ENCODE data around the gene C1orf232.

The C1orf232 gene

GRCh38 chr1:26156285-26157038 is 12.3 kb downstream of the C1orf232 start:
- no peak for DNase-seq (ENCODE audit: low read depth)

DNA sequence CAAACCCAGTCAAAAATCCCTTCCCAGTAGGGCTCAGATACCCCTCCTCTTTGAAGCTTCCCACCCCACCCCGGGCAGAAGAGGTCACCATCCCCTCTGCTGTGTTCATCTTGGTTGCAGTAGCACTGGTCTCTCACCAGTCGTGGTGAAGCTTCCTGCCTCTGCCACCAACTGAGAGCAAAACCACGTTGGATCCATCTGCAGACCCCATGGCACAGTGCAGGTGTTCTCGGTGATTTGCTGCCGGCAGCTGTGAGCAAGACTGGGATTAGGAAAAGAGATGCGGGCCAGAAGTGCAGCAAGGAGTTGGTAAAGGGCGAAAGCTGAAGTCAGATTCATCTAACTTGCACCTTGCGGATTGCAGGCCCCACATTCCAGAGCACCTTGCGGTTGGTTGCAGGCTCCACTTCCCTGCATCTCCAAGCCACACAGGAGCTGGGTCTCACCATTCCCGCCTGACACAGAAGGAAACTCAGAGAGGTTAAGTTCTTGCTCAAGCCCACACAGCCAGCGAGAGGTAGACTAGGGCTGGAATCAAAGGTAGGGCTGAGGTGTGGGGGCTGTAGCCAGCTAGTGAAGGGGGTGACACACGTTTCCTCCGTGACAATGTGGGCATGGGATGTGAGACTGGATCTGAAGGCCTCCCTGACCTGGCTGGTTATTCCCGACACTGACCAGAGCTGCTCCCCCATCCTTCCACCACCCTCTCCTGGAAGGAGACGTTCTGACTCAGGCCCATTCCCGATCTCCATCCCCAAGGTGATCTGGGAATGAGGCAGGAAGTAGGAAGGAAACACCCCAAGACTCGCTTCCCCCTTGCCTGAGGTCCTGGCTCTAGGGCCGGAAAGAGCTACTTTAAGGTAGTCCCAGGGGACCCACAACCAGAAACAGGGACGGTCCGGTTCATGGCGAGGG is 13.1 kb downstream of the C1orf232 start:
- DNase-seq (ENCODE audit: low read depth), result no peak

DNA sequence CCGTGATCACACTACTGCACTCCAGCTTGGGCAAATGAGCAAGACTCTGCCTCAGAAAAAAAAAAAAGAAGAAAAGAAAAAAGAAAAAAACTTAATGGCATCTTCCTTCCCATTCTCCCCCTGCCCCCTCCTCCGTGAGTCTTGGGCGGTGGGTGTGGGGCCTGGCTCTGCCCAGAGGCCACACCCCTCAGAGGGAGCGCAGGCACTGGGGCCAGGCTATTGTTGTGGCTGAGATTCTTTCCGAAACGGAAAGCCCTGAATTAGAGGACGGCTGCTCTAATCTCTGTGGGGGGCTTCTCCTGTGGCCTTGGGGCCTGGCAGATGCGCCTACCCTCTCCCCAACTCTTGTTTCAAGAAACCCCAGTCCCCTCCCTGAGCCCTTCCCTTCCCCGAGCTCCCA is 14.0 kb downstream of the C1orf232 start:
- DNase-seq (ENCODE audit: low read depth), result no peak

- DNase-seq (ENCODE audit: low read depth), result no peak
Observed at GRCh38 chr1:26153966-26154532, 14.7 kb downstream of the C1orf232 start.

GRCh38 chr1:26148887-26149286 is 19.9 kb downstream of the C1orf232 start:
- DNase-seq (ENCODE audit: low read depth), result no peak

- DNase-seq (ENCODE audit: low read depth), result no peak
Observed at GRCh38 chr1:26145960-26146294, 22.8 kb downstream of the C1orf232 start.

- peak; percentile 54 for DNase-seq (ENCODE audit: low read depth)
Observed at GRCh38 chr1:26145041-26145959, 23.5 kb downstream of the C1orf232 start.

- no peak for DNase-seq (ENCODE audit: low read depth)
Observed at GRCh38 chr1:26142159-26142558, 26.6 kb downstream of the C1orf232 start.

DNA sequence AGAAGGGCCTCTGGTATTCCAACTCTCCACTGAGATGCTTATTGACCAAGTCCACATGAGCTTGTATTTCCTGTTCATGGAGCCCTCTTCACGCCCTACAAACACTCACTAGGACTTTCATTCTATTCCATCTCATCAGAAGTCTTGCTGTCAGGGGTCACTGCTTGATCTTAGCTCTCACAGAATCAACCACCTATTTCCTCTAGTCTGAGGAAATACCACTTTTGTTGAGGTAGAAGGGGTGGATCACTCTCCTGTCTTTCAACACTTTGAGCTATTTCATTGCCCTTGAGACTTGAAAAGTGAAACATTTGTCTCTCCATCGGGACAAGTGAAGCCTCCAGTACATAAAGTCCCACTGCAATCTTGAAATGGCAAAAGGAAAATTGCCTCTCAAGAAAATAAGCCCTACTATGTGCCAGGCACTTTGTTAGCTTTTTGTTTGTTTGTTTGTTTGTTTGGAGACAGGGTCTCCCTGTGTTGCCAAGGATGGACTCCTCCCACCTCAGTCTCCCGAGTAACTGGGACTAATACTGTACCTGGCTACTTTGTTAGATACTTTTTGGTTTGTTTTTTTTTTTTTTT is 29.7 kb downstream of the C1orf232 start:
- no peak for DNase-seq (ENCODE audit: low read depth)

DNA sequence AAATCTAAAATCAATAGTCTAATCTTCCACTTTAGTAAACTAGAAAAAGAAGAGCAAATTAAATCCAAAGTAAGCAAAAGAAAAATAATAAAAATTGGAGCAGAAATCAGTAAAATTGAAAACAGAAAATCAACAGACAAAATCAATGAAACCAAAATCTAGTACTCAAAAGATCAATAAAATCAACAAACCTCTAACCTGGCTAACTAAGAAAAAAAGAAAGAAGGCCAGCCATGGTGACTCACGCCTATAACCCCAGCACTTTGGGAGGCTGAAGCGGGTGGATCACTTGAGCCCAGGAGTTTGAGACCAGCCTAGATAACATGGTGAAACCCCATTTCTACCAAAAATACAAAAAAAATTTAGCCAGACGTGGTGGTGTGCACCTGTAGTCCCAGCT is 34.3 kb downstream of the C1orf232 start:
- DNase-seq (ENCODE audit: low read depth), result no peak

DNA sequence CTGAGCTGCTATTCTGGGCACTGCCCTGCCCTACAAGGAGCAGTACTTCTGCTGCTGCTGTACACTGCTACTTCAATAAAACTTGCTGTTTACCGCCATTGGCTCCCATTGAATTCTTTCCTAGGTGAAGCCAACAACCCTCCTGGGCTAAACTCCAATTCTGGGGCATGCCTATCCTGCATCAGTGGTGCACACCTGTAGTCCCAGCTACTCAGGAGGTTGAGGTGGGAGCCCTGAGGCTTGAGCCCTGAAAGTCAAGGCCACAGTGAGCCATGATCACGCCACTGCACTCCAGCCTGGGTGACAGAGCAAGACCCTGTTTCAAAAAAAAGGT is 36.0 kb downstream of the C1orf232 start:
- no peak for DNase-seq (ENCODE audit: low read depth)

DNA sequence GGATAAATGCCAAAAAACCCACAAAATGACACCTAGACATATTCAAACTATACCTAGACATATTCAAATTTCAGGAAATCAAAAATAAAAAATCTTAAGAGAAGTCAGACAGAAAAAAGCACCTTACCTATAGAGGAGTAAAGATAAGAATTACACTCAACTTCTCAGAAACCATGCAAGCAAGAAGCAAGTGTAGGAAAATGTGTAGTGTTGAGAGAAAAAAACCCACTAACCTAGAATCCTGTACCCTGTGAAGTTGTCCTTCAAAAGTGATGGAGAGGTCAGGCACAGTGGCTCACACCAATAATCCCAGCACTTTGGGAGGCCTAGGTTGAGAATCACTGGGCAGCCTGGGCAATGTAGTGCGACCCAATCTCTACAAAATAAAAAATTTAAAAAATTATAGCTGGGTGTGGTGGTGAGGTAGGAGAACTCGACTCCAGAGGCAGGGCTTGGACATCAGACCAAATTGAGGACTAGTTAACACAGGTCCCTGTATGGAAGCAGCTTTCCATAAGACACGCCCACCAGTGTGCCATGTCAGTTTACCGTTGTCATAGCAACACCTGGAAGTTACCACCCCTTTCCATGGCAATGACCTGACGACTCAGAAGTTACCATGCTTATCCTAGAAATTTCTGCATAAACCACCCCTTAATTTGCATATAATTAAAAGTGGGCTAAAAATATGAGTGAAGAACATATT is 36.5 kb downstream of the C1orf232 start:
- no peak for DNase-seq (ENCODE audit: low read depth)

DNA sequence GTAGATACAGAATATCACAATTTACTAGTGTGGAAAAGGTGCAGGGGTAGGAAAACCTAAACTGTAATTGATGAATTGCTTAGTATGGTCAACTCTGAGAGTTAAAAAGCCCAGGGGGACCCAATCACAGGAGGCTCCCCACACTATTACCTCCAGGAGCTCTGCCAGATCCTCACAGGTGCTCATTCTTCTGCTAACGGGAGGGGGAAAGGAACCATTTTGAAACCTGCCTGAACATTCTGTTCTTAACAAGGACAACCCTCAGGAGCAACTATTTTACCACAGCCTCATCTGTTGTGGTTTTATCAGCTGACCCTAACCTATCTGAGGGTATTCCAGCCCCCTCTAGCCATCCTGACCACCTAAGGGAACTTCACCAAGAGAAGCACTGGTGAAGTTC is 38.1 kb downstream of the C1orf232 start:
- no peak for DNase-seq (ENCODE audit: low read depth)

GRCh38 chr1:26129778-26130177 is 39.0 kb downstream of the C1orf232 start:
- no peak for DNase-seq (ENCODE audit: low read depth)

DNA sequence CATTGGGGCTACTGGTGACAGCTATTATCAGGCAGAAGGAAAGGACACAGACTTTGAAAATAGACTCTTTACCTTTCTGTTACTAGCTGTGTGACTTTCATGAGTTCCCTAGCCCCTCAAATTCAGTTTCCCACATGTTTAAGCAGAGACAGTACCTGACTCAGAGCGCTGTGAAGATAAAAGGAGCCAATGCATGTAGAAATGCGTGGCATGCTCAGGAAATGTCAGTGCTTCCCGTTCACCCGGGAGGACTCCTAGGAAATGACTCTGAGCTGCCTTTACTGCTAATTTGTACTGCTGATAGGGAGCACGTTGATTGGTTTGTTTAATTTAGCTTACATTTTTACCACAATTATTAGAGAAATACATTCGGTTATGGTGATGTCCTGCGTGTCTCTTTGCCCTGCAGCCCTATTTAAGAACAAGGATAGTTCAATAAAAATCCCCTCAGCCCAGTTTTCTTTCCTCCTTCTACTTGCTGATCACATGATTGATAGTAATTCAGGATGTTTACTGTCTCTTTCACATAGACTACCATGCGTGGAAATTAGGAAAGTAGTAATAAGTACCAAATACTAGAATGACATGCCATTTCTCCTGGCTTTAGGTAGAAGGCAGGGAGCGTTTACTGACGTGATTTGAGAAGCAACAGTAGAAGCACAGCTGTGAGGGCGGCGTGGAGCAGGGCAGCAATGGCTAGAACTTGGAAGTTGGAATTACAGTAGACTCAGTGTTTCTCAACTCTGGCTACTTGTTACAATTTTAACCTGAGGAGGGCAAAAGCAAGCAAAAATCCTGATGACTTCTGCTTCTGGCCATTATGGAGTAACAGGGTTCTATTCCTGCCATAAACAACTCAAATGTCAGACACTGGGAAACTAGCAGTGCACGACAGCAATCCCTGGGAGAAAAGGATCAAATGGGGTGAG is 41.3 kb downstream of the C1orf232 start:
- DNase-seq (ENCODE audit: low read depth), result no peak

GRCh38 chr1:26126321-26127084 is 42.3 kb downstream of the C1orf232 start:
- no peak for DNase-seq (ENCODE audit: low read depth)

DNA sequence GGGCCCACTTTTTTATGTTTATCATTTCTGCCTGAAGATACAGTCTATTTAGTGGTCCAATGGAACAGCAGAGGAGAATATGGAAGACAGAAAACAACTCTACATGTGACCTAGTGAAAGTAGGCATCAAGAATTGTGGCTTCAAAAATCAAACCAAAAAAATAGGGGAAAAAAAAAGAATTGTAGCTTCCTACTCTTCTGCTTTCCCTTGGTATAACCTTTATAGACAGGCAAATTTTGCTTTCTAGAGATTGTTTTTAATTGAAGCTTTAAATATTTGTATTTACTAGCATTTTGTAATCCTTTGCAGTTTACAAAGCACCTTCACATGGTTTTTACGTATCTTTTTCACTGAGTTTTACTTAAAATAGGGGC is 42.8 kb downstream of the C1orf232 start:
- DNase-seq (ENCODE audit: low read depth), result no peak

GRCh38 chr1:26125382-26125781 is 43.4 kb downstream of the C1orf232 start:
- no peak for DNase-seq (ENCODE audit: low read depth)

Measured in GM04504 (cell line).